ENCODE measurements around the gene EVI5. TPM values are rescaled to one million over a fixed set of nuclear protein-coding genes. Genes with fewer than 3 reads are reported as not detected.
"Not testable (repeated sequence)": the region's sequence is repeated elsewhere in the genome, so short reads cannot be mapped to it uniquely, and the experiment has no call there.

Gene EVI5
- total and polyA plus RNA-seq, 12 donors, result 3.6 to 63.1 (median 45.2) TPM

DNA sequence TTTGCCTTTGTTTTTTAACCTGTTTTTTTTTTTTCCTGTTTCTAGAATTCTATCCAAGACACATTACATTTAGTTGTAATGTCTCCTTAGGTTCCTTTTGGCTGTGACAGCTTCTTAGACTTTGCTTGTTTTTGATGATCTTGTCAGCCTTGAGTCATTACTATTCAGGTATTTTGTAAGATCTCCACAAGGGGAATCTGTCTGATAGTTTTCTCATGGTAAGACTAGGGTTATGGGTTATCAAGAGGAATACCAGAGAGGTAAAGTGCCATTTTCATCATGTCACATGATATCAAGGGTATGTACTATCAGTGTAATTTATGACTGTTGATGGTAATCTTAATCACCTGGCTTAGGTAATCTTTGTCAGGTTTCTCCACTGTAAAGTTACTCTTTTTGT is 199.1 kb downstream of the EVI5 start:
- H3K4me1 ChIP-seq (replicated peaks in 1 of 2), result peaks cover 0 to 8% of the 10 kb centered on the region in 2 donors
- no peak overlapping the region for H3K27ac ChIP-seq
- H3K4me3 ChIP-seq, result no peak overlapping the region
- H3K36me3 ChIP-seq (replicated peaks in 1 of 2), result peaks cover 0 to 10% of the 10 kb centered on the region in 2 donors
- DNase-seq, result no peak
- intact Hi-C loops (cut with DNase I), result no loop called here
- no peaks in the 10 kb centered on the region for H3K27me3 ChIP-seq
- no peaks in the 10 kb centered on the region for H3K9me3 ChIP-seq (replicated peaks in 1 of 3)
- TF ChIP-seq CTCF (IDR thresholded peaks at IDR 0.05) (no peak), POLR2A (IDR thresholded peaks at IDR 0.05) (no peak)

GRCh38 chr1:92584810-92585209 is 200.1 kb downstream of the EVI5 start:
- DNase-seq; intact Hi-C loops (cut with DNase I); H3K27ac ChIP-seq; H3K9me3 ChIP-seq (replicated peaks in 1 of 3); H3K27me3 ChIP-seq; H3K4me3 ChIP-seq; H3K4me1 ChIP-seq (replicated peaks in 1 of 2): not testable (repeated sequence)
- WGBS, 4 donors, result 66 to 79% (median 77%) methylated on average over 4 to 5 of the region's 5 CpGs
- H3K36me3 ChIP-seq (replicated peaks in 1 of 2), result peaks cover 0 to 10% of the 10 kb centered on the region in 2 donors

DNA sequence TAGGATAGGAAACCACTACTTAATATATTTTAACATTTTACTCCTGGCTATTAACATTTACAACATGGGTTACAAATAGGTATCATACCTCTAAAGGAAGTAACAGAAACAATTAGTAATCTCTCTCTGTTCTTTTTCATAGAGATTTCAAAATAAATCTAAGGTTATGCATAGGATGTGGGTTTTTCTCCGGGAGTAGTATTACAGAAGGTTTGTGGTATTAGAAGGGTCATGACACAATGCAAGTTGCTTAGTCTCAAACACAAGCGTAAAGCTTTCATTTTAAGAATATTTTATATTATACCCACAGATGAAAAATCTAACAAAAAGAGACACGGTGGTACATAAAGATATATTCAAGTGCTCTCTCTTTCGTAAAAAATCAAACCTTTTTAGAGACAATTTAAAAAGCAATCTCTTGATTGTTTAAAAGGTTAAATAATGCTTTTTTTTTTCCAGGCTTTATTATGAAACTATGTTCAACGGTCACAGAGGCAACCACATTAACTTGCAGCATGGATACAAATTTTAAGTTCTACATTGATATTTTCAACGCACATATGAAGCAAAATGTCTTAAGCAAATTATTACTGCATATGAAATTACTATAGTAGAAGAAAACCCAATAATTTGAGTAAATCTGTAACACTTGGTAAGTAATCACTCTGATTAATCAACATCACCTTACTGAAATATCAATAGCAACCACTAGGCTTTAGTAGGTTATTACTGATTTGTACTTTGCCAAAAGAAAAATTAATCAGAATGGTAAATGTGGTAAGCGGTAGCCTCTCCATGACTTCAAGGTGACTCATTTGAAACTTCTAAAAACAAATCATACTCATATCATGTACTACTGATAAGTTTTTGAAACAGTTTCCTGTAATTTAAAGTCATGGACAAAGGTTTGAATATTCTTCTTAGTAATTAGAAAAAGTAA is 200.8 kb downstream of the EVI5 start:
- Histone ChIP-seq H3K36me3 (replicated peaks in 1 of 2) (peaks cover 0 to 10% of the 10 kb centered on the region in 2 donors), H3K27ac (no peak overlapping the region), H3K4me1 (replicated peaks in 1 of 2) (peaks cover 0 to 8% of the 10 kb centered on the region in 2 donors), H3K4me3 (no peak overlapping the region), H3K27me3 (no peaks in the 10 kb centered on the region), H3K9me3 (replicated peaks in 1 of 3) (no peaks in the 10 kb centered on the region)
- intact Hi-C loops (cut with DNase I), result no loop called here
- DNase-seq, result no peak
- no peak for TF ChIP-seq POLR2A (IDR thresholded peaks at IDR 0.05)
- peak in 5 of 6 experiments; percentile 4 to 40 (median 33) for TF ChIP-seq CTCF (IDR thresholded peaks at IDR 0.05)
- WGBS, 4 donors, result 70 to 81% (median 72%) methylated on average over 7 of the region's 7 CpGs

- H3K9me3 ChIP-seq (replicated peaks in 1 of 3), result no peaks in the 10 kb centered on the region
- no peaks in the 10 kb centered on the region for H3K27me3 ChIP-seq
- no peak overlapping the region for H3K27ac ChIP-seq
- TF ChIP-seq CTCF (IDR thresholded peaks at IDR 0.05), result no peak
- no peak for TF ChIP-seq POLR2A (IDR thresholded peaks at IDR 0.05)
- H3K36me3 ChIP-seq (replicated peaks in 1 of 2), result peaks cover 0 to 5% of the 10 kb centered on the region in 2 donors
- peak in 1 of 7 donors; percentile 58 for DNase-seq
- WGBS, 4 donors, result 76 to 89% (median 81%) methylated on average over 5 of the region's 5 CpGs
- no peaks in the 10 kb centered on the region for H3K4me1 ChIP-seq (replicated peaks in 1 of 2)
- intact Hi-C loops (cut with DNase I), result no loop called here
- H3K4me3 ChIP-seq, result no peak overlapping the region
These were observed 207.5 kb downstream of the EVI5 start for GRCh38 chr1:92577261-92577895.

Measured in adrenal gland (tissue), 12 donors.